Measurements from ENCODE around the gene HEYL.

The HEYL gene

GRCh38 chr1:39657402-39657801 is 18.0 kb upstream of the HEYL start:
- peak overlapping the region; percentile 66 for H3K4me2 ChIP-seq (ENCODE audit: low read depth, low read length, poor library complexity, severe bottlenecking)
- H3K4me1 ChIP-seq (ENCODE audit: insufficient read depth, low read length, poor library complexity, severe bottlenecking): peaks cover 6% of the 10 kb centered on the region
- peak overlapping the region; percentile 55 for H3K9ac ChIP-seq (ENCODE audit: low read depth, low read length, poor library complexity, severe bottlenecking)
- no peaks in the 10 kb centered on the region for H3F3A ChIP-seq (ENCODE audit: low read depth)
- H3K4me3 ChIP-seq (ENCODE audit: low read length, poor library complexity, severe bottlenecking): peak overlapping the region; percentile 68
- no peaks in the 10 kb centered on the region for H3K9me2 ChIP-seq (replicated peaks; ENCODE audit: low read depth, low read length)
- H3K79me2 ChIP-seq (ENCODE audit: insufficient read depth, low read length): no peaks in the 10 kb centered on the region
- TF ChIP-seq CTCF (conservative IDR thresholded peaks at IDR 0.05; ENCODE audit: low read length) (no peak), EZH2phosphoT487 (IDR thresholded peaks at IDR 0.05; ENCODE audit: borderline replicate concordance) (no peak)
- H3K27me3 ChIP-seq (ENCODE audit: insufficient read depth, low read length, poor library complexity, severe bottlenecking): no peaks in the 10 kb centered on the region
- no peaks in the 10 kb centered on the region for H4K20me1 ChIP-seq (ENCODE audit: insufficient read depth, low read length, poor library complexity, severe bottlenecking)
- no peaks in the 10 kb centered on the region for H3K36me3 ChIP-seq (ENCODE audit: insufficient read depth, low read length)
- H3K9me3 ChIP-seq (ENCODE audit: insufficient read depth, low read depth, low read length): no peaks in the 10 kb centered on the region
- peak overlapping the region; percentile 94 for H2AFZ ChIP-seq (ENCODE audit: low read length)

GRCh38 chr1:39656391-39656790 is 16.9 kb upstream of the HEYL start:
- no peak overlapping the region for H3K9ac ChIP-seq (ENCODE audit: low read depth, low read length, poor library complexity, severe bottlenecking)
- TF ChIP-seq CTCF (conservative IDR thresholded peaks at IDR 0.05; ENCODE audit: low read length) (no peak), EZH2phosphoT487 (IDR thresholded peaks at IDR 0.05; ENCODE audit: borderline replicate concordance) (no peak)
- no peaks in the 10 kb centered on the region for H3K36me3 ChIP-seq (ENCODE audit: insufficient read depth, low read length)
- no peak overlapping the region for H3K4me2 ChIP-seq (ENCODE audit: low read depth, low read length, poor library complexity, severe bottlenecking)
- H2AFZ ChIP-seq (ENCODE audit: low read length): no peak overlapping the region
- no peaks in the 10 kb centered on the region for H3K27me3 ChIP-seq (ENCODE audit: insufficient read depth, low read length, poor library complexity, severe bottlenecking)
- no peaks in the 10 kb centered on the region for H3F3A ChIP-seq (ENCODE audit: low read depth)
- H3K79me2 ChIP-seq (ENCODE audit: insufficient read depth, low read length): no peaks in the 10 kb centered on the region
- H3K9me3 ChIP-seq (ENCODE audit: insufficient read depth, low read depth, low read length): no peaks in the 10 kb centered on the region
- no peaks in the 10 kb centered on the region for H3K9me2 ChIP-seq (replicated peaks; ENCODE audit: low read depth, low read length)
- peaks cover 6% of the 10 kb centered on the region for H3K4me1 ChIP-seq (ENCODE audit: insufficient read depth, low read length, poor library complexity, severe bottlenecking)
- H3K4me3 ChIP-seq (ENCODE audit: low read length, poor library complexity, severe bottlenecking): no peak overlapping the region
- no peaks in the 10 kb centered on the region for H4K20me1 ChIP-seq (ENCODE audit: insufficient read depth, low read length, poor library complexity, severe bottlenecking)

GRCh38 chr1:39655578-39656268 is 16.3 kb upstream of the HEYL start:
- Histone ChIP-seq H3K4me2 (ENCODE audit: low read depth, low read length, poor library complexity, severe bottlenecking) (no peak overlapping the region), H3K4me1 (ENCODE audit: insufficient read depth, low read length, poor library complexity, severe bottlenecking) (peaks cover 6% of the 10 kb centered on the region), H3K9ac (ENCODE audit: low read depth, low read length, poor library complexity, severe bottlenecking) (no peak overlapping the region), H3K36me3 (ENCODE audit: insufficient read depth, low read length) (no peaks in the 10 kb centered on the region), H3K27me3 (ENCODE audit: insufficient read depth, low read length, poor library complexity, severe bottlenecking) (no peaks in the 10 kb centered on the region), H3K4me3 (ENCODE audit: low read length, poor library complexity, severe bottlenecking) (no peak overlapping the region), H3K79me2 (ENCODE audit: insufficient read depth, low read length) (no peaks in the 10 kb centered on the region), H3K9me3 (ENCODE audit: insufficient read depth, low read depth, low read length) (no peaks in the 10 kb centered on the region), H2AFZ (ENCODE audit: low read length) (no peak overlapping the region), H3K9me2 (replicated peaks; ENCODE audit: low read depth, low read length) (no peaks in the 10 kb centered on the region), H3F3A (ENCODE audit: low read depth) (no peaks in the 10 kb centered on the region), H4K20me1 (ENCODE audit: insufficient read depth, low read length, poor library complexity, severe bottlenecking) (no peaks in the 10 kb centered on the region)
- TF ChIP-seq CTCF (conservative IDR thresholded peaks at IDR 0.05; ENCODE audit: low read length) (no peak), EZH2phosphoT487 (IDR thresholded peaks at IDR 0.05; ENCODE audit: borderline replicate concordance) (no peak)
